ENCODE data around the gene SMIM21. TPM values are rescaled to one million over a fixed set of nuclear protein-coding genes. Genes with fewer than 3 reads are reported as not detected.

The SMIM21 gene
- total RNA-seq, 1 donor from 2014 or later, result not detected

DNA sequence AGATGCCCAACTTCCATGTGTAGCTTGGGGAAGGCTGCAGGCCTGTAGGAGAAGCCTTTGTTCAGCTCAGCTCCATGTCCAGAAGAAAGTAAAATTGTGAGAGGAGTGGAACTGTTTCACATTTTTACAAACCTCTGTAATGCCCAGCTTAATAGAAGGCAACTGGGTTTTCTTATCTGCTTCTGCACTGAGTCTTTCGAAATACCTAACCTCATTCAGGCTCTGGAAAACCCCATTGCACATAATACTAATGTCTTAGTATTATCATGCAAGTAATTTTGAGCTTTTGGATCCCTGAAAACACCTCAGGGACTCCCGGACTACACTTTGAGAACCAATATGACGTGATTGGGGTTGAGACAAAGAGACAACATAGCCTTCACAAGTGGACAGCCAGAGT, 5.8 kb downstream of the SMIM21 start:
- ATAC-seq, result no peak

DNA sequence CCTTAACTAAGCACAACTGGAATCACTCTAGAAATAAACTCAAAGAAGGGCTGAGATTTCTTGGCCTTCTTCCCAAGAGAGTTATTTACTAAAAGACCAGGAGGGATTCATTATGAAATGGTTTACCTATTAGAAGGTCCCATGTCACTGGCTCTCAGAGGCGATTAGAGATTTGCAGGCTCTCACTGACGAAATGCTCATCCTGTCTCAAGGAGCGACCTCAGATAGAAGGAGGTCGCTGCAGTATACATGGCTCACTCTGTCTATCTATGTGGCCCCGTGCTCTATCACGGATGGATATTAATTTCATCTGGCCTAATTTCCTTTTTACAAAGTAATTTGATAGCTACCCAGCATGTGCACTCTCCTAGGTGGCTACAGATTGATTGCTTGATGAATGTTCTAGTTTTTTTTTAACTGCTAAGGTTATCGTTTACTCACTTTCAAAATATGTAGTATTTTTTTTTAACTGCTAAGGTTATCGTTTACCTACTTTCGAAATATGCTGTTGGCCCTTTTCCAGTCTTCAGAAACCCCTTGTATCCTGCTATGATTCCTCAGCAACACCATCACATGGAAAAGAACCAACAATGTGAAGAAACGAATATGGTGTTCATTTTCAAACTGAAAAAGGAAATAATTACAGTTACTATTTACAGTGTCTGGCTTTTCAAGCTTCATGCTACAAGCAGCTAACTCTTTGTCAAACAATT, 9.1 kb downstream of the SMIM21 start:
- ATAC-seq, result no peak

DNA sequence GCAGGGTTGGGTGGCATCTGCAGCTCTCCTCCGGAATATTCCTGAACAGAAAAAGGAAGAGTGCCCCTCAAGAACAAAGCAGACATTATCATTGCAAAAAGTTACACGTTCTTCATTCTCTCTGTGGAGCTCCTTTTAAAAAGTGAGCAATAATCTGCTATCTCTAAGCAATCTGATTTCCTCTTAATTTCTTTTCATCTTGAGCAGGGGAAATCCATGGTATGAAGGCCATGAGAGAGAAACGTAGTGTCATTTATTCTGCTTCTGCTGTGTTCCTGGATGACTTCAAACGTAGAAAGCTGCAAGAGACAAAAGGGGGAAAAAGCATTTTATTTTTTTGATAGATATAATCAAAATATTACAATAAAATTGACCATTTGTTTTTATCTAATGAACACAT, 16.9 kb downstream of the SMIM21 start:
- no peak for ATAC-seq

DNA sequence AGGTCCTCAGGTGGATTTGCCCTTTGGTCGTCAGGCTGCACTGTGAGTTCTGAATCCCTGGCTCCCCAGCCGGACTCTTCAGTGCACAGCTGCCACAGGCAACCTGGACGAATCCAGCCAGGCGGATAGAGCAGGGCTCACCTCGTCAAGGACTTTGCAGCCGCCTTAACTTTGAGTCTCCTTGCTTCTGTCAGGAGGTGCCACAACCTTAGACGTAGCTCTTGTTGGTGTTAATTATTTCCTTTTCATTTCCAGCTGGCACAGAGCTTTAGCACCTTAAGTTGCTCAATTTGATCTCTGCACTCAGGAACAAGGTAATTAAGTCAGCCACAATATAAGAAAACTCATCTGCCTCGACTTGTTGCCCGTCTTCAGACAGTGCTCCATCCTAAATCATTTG, 17.7 kb downstream of the SMIM21 start:
- no peak for ATAC-seq

GRCh38 chr18:75408554-75409506, 18.7 kb downstream of the SMIM21 start:
- ATAC-seq, result peak; percentile 95

DNA sequence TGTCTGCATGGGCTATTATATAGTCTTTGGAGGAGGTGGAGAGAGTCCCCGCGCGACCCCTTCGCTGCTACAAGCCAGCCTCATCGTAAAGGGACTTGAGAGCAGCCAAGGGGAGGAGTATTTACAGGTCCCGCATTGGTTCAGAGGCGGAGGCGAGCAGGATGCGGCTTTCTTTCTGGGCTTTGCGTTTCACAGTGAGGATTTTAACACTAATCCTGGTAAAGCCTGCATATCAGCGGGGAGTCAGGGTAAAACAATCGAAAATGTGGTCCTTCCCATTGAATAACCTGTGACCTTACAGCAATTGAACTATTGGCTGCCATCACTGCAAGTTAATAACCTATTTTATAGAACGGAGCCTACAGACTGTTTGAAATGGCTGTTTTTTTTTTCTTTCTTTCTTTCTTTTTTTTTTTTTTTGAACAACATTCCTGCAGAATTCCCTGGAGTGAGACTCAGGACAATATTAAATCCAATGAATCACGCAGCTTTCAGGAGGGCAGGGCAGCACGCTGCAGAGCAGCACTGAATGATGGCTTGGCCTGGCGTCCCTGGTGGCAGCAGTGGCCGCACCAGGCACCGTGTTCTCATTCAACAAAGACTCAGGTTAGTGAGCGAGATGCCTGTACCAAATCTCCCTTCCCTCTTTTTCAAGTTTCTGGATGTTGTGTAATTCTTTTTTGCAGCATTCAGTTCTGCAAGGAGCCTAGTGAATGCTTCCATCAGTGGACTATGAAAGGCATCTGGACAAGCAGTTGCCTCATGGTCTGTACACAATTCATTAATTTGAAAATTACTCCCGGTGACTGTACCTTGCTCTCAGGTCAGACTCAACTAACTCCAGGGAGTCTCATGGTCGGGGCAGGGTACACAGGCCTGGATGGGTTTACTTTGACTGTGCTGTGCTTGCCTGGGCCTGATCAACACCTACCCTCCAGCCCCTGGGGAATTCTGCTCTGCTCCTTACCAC, 19.8 kb downstream of the SMIM21 start:
- ATAC-seq, result no peak

- no peak for ATAC-seq
These were observed 20.7 kb downstream of the SMIM21 start for GRCh38 chr18:75406491-75407445.

GRCh38 chr18:75405351-75405750, 22.2 kb downstream of the SMIM21 start:
- ATAC-seq, result no peak

GRCh38 chr18:75400366-75400765, 27.1 kb downstream of the SMIM21 start:
- ATAC-seq, result no peak

DNA sequence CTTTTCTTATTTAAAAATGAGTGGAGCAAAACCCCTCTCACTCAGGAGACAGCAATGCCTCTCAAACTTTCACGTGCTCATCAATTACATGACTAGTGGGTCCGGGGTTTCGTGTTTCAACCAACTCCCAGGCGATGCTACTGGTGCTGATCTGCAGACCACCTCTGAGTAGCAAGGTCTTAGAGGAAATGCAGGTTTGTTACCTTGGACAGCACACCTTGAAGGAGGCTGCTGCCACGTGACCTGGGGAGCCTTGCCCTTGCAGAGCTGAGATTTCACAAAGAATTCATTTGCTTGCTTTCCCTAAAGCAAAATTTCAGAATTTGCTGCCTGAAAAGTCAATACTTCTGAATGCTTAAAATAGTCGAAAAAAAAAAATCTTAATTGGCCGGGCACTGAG, 32.4 kb downstream of the SMIM21 start:
- ATAC-seq, result no peak

DNA sequence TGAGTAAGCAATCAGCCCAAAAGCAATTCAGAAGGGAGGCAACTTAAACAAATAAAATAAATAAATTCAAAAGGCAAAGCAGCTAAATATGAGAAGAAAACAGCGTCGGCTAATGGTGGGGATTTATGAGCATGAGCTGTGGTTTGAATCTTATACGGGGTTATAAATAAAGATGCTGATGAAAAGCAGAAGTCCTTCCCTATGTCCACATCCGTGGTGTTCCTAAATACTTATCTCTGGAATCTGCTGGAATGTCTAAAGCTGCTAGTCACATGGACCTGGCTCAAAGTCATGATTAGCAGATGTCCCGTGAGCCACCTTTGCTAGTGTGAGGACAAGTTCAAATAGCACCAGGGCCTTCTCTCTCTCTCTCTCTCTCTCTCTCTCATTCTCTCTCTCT, 33.8 kb downstream of the SMIM21 start:
- ATAC-seq, result no peak

- ATAC-seq, result no peak
These were observed 35.3 kb downstream of the SMIM21 start for GRCh38 chr18:75392226-75392578.

DNA sequence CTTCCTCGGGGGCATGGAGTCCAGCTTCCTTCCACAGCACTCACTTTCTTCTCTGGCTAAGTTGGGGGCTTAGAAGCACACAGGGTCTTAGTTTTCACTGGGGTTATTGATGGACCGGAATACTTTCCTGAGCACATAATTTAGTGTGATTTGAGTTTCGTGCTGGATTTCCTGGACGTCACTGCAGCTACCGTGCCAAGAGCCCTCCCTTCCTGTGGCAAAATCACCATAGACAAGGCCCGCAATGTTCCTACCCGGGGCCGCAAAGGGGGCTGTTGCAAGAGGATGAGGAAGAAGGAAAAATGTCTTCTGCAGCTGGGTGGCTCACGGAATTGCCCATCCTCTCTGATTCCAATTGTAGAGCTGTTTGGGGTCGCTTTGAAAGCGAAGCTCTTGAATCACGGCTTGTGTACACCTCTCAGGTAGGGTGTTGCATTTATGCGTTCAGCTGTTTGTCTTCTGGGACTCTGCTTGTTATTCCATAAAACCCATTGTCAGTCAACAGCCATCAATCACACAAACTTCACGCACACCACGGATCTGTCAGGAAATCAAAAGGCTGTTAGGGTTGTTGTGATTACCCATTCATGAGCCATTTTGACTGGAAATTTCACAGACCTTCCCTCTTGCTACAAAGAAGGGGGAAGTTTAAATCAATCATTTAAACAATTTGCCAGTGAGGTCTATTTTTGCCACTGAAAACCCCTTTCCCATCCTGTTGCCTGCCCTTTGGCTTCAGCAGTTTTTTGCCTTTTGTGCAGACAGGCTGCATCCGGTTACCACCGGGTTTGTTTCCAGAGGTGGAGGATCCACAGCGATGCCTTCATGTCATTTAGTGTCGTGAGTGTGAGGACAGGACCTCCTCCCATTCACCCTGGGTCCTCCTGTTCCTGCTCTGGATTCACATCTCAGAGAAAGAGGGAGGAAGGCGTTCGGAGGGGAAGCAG, 36.0 kb downstream of the SMIM21 start:
- no peak for ATAC-seq

DNA sequence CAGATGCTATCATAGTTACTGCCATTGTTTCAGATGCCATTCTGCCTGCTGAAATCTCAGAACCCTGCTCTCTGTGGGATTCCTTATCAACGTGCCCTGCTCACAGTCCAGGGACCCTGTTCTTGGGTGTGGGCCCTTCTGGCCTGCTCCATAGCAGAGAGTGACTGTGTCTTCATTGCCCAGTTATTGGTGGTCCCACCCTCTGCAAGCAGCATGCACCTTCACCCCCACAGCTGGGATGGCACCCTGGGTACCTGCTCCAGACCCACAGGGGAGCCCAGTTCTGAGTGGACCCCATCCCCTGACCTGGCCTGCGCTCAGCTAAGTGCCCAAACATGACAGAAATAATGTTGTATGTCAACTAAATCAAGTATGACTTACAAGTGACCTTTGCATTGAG, 36.6 kb downstream of the SMIM21 start:
- no peak for ATAC-seq

GRCh38 chr18:75384144-75384543, 43.4 kb downstream of the SMIM21 start:
- no peak for ATAC-seq

GRCh38 chr18:75378376-75379315, 48.9 kb downstream of the SMIM21 start:
- no peak for ATAC-seq

DNA sequence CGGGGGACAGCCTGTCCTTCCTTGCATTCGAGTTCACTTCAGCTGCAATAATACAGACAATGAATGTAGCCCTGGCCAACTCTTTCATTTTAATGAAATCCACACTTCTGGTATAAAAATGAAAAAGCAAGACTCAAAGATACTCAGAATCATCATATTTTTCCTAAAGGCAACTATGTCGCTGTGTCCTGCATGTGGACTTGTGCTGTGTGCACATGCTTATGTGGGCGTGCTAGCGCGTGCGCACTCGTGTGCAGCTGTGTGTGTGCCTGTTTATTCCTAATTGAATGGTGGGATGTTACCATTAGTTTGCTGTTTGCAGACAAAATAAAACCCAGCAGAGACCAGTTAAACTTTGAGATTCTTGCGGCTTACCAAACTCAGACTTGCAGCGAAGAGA, 49.6 kb downstream of the SMIM21 start:
- ATAC-seq, result no peak

GRCh38 chr18:75377258-75377657, 50.2 kb downstream of the SMIM21 start:
- ATAC-seq, result no peak

- ATAC-seq, result no peak
These were observed 51.5 kb downstream of the SMIM21 start for GRCh38 chr18:75376004-75376403.
